ENCODE results near the gene ARMC6. TPM values are rescaled to one million over a fixed set of nuclear protein-coding genes. Genes with fewer than 3 reads are reported as not detected.

ARMC6 gene
- polyA plus RNA-seq, 1 experiment: 31.5 TPM

GRCh38 chr19:19068659-19069654, 35.6 kb downstream of the ARMC6 start:
- TF ChIP-seq CTCF (IDR thresholded peaks at IDR 0.05; ENCODE audit: insufficient read depth, low read depth, low read length): no peak
- CTCF ChIA-PET: interaction anchor here (0.7 to 2.0 kb wide), 3 partner anchors 14 to 274 kb away, joined by 3 to 6 read pairs (median 3); no protein-coding TSS in a partner anchor
- POLR2A ChIA-PET: no interaction called here
- H3K4me3 ChIP-seq (ENCODE audit: low read depth, low read length): no peak overlapping the region
- no peaks in the 10 kb centered on the region for H3K27me3 ChIP-seq (ENCODE audit: control insufficient read depth, insufficient read depth, low read length)
- H3K36me3 ChIP-seq (ENCODE audit: control insufficient read depth, insufficient read depth, low read length): no peaks in the 10 kb centered on the region; the same call in 1 of the 2 replicates
- DNase-seq (ENCODE audit: low read depth): no peak

GRCh38 chr19:19071897-19072296, 38.5 kb downstream of the ARMC6 start:
- H3K36me3 ChIP-seq (ENCODE audit: control insufficient read depth, insufficient read depth, low read length): peaks cover 3% of the 10 kb centered on the region
- ChIA-PET CTCF (no interaction called here), POLR2A (interaction anchor here (0.6 kb wide), 1 partner anchor 23 kb away, joined by 7 read pairs; no protein-coding TSS in a partner anchor)

GRCh38 chr19:19074196-19074882, 40.9 kb downstream of the ARMC6 start:
- Histone ChIP-seq H3K4me3 (ENCODE audit: low read depth, low read length) (no peak overlapping the region), H3K27me3 (ENCODE audit: control insufficient read depth, insufficient read depth, low read length) (no peaks in the 10 kb centered on the region), H3K36me3 (ENCODE audit: control insufficient read depth, insufficient read depth, low read length) (peaks cover 3% of the 10 kb centered on the region)
- ChIA-PET CTCF (interaction anchor here (1.5 kb wide), 1 partner anchor 22 kb away, joined by 3 read pairs; no protein-coding TSS in a partner anchor), POLR2A (no interaction called here)
- DNase-seq (ENCODE audit: low read depth): no peak
- TF ChIP-seq CTCF (IDR thresholded peaks at IDR 0.05; ENCODE audit: insufficient read depth, low read depth, low read length): no peak

More at GRCh38 chr19:19071897-19072296, 38.5 kb downstream of the ARMC6 start:
- no peaks in the 10 kb centered on the region for H3K27me3 ChIP-seq (ENCODE audit: control insufficient read depth, insufficient read depth, low read length)
- no peak overlapping the region for H3K4me3 ChIP-seq (ENCODE audit: low read depth, low read length)
- TF ChIP-seq CTCF (IDR thresholded peaks at IDR 0.05; ENCODE audit: insufficient read depth, low read depth, low read length): no peak
- DNase-seq (ENCODE audit: low read depth): no peak

GRCh38 chr19:19075126-19075525, 41.7 kb downstream of the ARMC6 start:
- POLR2A ChIA-PET: no interaction called here

More at GRCh38 chr19:19075126-19075525, 41.7 kb downstream of the ARMC6 start:
- no peak for TF ChIP-seq CTCF (IDR thresholded peaks at IDR 0.05; ENCODE audit: insufficient read depth, low read depth, low read length)
- Histone ChIP-seq H3K27me3 (ENCODE audit: control insufficient read depth, insufficient read depth, low read length) (no peaks in the 10 kb centered on the region), H3K36me3 (ENCODE audit: control insufficient read depth, insufficient read depth, low read length) (peaks cover 3% of the 10 kb centered on the region), H3K4me3 (ENCODE audit: low read depth, low read length) (no peak overlapping the region)
- CTCF ChIA-PET: no interaction called here
- no peak for DNase-seq (ENCODE audit: low read depth)
